ENCODE measurements around the gene PDE4B.
A peak's percentile ranks its signal among the peaks of the same experiment; 100 is the strongest.
"Not testable (repeated sequence)": the region's sequence is repeated elsewhere in the genome, so short reads cannot be mapped to it uniquely, and the experiment has no call there.

Gene PDE4B

DNA sequence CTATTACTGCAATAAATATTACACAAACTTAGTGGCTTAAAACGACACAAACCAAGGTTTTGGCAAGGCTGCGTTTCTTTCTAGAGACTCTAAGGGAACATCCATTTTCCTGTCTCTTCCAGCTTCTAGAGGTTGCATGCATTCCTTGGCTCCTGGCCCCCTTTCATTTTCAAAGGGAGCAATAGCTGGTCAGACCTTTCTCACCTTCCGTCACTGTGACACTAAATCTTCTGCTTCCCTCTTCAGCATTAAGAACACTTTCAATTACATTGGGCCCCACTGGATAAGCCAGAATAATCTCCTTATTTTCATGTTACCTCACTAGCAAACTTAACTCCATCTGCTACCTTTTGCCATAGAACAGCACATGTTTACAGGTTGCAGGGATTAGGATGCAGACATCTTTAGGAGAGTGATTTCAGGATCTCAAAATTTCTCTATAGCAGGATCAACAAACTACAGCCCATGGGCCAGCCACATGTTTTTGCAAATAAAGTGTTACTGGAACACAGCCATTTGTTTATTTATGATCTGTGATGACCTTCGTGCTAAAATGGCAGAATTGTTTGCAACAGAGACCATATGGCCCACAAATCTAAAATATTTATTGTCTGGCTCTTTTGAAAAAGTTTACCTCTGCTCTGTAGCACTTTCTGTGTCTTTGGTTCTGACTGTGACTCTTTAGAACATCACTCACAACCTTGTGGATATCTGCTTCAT, 519.7 kb downstream of the PDE4B start:
- no peak for DNase-seq (ENCODE audit: low read depth)

GRCh38 chr1:66313429-66313828, 520.7 kb downstream of the PDE4B start:
- no peak for DNase-seq (ENCODE audit: low read depth)

- DNase-seq (ENCODE audit: low read depth): no peak
Observed at GRCh38 chr1:66315671-66316070, 523.0 kb downstream of the PDE4B start.

GRCh38 chr1:66316464-66317247, 524.0 kb downstream of the PDE4B start:
- no peak for DNase-seq (ENCODE audit: low read depth)

DNA sequence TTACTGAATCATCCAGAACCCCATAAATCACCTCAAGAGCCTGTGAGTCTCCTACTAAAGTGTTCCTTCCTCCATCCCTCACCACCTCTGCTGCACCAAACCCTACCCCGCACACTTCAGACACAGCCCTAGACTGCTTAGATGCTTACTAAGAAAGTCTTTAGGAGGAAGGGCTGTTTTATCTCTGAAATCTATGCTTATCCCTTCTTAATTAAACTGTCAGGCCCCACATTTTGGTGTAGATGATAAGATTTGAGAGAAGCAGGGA, 524.5 kb downstream of the PDE4B start:
- DNase-seq (ENCODE audit: low read depth): no peak

DNA sequence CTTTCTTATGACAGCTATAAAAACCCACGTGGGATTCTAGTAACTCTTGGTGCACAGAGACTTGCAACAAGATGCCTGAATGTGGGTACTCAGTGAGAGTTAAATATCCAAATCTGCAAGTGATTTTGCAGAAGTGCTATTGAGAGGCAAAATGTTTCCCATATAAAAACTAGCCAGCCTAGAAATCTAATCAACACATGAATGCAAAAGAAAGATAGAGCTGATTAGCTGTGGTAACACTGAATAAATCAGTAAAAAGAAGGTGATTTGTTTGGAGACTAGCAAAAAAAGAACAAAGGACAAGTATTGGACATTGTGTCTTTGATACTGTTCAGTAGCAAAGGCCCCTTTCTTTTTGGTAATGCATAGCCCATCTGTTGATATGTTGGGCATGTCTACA, 527.5 kb downstream of the PDE4B start:
- DNase-seq (ENCODE audit: low read depth): no peak

DNA sequence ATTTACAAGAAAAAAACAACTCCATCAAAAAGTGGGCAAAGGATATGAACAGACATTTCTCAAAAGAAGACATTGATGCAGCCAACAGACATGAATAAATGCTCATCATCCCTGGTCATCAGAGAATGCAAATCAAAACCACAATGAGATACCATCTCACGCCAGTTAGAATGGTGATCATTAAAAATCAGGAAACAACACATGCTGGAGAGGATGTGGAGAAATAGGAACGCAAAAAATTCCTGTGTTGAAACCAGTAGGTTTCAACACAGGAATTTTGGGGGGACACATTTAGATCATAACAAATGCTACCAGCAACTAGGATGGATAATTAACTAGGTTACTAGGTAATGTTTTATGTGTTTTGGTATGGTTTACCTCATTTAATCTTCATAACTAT, 529.8 kb downstream of the PDE4B start:
- not testable (repeated sequence) for DNase-seq (ENCODE audit: low read depth)

DNA sequence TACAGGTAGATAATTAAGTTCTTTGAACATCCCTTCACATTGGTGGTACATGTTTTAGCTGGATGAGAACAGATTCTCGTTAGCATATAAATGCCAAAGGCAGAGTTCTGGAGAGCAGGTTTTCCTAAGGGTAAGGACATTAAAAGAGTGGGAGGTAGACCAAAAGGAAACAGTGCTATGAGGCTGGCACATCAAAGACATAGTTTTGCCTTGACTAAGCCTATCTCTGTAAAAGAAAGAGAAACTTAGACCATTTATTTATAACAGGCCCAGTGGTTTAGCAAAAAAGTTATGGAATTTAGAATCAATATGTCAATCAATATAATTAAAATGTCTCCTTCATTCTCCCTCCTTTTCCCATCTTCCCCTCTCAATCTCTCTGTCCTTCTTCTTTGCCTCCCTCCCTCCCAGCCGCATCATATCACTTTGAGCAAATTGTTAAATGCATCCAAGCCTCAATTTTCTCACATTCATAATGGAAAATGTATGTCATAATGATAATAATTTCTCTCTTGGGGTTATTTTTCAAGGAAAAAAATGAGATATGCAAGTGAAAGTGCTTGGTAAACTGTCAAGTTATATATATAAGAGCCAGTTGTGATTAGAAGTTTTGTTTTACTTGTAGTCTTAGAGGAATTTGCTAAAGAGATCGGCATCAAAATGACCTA, 531.4 kb downstream of the PDE4B start:
- no peak for DNase-seq (ENCODE audit: low read depth)

DNA sequence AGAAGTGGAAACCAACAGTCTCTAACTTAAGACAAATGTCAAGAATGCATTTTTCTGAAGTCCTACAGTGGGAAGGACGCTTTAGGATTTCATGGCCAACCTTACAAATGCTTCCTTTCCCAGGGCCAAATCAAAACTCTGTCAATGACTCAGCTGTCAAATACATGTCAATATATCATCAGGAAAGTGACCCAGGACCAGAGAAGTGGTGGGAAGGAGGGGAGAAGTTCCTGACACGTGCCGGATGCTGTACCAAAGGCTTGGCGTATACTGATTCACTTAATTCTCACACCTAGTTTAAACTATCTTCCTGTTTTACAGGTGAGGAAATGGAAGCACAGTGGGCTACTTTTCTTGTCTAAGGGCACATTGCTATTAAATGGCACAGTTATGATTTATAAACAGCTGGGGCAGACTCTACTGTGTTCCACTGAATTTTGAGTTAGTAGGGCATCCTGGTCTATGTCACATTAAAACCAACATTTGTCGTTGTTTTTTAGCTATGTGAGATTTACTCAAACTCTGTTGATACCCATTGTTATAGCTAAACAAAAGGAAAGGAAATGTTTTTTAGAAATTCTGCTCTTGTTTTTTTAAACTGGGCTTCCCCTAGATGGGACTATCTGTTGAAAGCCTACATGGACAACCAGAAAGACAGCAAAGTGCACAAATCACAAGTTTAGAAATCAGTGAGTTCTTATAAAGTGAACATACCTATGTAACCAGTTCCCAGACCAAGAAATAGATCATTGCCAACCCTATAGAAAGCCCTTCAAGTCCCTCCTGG, 533.1 kb downstream of the PDE4B start:
- no peak for DNase-seq (ENCODE audit: low read depth)

- no peak for DNase-seq (ENCODE audit: low read depth)
Observed at GRCh38 chr1:66326867-66327266, 534.2 kb downstream of the PDE4B start.

DNA sequence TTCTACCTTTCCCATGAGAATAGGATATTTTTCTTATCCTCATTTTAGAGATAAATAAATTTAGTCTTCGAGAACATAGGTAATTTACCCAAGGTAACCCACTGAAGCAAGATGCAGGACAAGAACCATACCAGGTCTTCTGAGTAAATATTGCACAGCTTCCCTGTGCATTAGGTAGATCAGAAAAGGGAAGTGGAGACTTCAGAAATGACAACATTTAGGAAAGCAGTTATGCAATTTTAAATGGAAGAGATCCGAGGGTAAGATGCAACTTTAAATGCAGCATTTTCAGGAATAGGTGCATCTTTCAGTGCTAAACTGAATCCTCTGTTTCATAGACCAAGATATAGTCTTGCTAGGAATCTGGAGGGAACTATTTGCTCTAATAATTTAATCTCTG, 534.9 kb downstream of the PDE4B start:
- DNase-seq (ENCODE audit: low read depth): no peak

- DNase-seq (ENCODE audit: low read depth): no peak
Observed at GRCh38 chr1:66328896-66329295, 536.2 kb downstream of the PDE4B start.

- DNase-seq (ENCODE audit: low read depth): no peak
Observed at GRCh38 chr1:66330722-66331141, 538.0 kb downstream of the PDE4B start.

DNA sequence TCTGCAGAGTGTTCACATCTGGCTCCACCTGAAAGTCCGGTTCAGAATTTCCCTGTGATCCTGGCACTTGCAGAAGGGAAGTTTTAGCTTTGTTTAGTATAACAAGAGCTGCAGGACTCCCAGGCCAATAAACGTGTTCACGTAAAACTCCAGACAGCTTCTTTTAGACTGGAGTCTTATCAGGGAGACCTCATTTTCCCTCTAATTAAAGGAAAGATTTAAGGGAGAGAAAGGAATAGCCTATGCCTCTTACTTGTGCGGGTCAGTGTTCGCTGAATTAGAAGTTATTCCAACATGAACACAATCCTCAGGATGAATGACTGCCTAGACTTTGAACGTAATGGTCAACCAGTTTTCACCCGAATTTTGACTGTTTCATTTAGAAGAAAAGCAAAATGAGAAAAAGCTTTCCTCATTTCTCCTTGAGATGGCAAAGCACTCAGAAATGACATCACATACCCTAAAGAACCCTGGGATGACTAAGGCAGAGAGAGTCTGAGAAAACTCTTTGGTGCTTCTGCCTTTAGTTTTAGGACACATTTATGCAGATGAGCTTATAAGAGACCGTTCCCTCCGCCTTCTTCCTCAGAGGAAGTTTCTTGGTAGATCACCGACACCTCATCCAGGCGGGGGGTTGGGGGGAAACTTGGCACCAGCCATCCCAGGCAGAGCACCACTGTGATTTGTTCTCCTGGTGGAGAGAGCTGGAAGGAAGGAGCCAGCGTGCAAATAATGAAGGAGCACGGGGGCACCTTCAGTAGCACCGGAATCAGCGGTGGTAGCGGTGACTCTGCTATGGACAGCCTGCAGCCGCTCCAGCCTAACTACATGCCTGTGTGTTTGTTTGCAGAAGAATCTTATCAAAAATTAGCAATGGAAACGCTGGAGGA, 539.2 kb downstream of the PDE4B start:
- DNase-seq (ENCODE audit: low read depth): peak; percentile 42

GRCh38 chr1:66332548-66332901, 539.8 kb downstream of the PDE4B start:
- DNase-seq (ENCODE audit: low read depth): no peak

DNA sequence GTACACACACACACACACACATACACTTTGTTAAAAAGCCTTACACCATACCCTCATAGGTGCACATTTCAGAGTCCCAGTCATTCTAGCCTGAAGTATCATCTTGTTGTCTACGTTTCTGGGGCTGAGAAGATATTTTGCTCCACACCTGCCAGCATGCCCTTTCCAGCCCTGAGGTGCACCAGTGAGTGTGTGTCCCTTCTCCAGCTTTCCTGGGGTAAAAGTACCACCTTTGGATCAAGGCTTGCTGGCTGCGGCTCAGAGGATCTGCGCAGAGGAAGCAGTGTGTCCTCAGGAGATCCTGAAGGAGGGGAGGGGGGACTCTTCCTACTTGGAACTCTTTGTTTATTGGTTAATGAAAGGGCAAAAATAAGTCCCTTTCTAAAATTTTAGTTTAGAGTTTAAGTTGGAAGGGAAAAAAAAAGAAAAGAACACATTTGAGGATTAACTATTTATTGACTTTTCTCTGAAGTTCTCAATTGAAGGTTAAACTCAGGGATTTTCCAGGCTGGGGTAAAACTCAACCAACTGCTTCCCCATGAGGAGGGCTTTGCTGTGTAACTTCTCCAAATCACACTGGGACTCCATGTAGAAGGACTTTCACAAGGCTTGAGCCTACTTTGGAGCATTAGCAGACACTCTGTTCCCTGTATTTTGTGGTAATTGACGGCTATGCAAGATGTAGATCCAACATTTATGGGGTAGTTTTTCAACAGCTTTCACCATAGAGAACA, 540.9 kb downstream of the PDE4B start:
- DNase-seq (ENCODE audit: low read depth): no peak

DNA sequence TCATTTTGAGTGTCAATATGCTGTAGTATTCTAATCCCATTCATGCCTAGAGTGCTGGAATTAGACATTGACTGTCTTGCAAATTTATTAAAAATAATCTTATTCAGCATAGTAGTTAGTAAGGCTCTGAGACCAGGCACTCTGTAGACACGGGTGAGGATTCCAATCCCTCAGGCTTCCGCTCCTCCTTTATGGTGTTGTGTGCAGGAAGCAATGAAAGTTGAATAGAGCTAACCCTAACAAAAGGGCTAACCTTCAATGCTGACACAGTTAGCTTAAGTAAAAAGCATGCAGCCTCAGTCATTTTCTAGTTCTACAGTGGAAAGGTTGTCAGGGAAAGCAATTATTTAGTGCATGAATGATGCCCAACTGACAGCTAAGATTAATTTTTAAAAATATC, 541.6 kb downstream of the PDE4B start:
- no peak for DNase-seq (ENCODE audit: low read depth)

GRCh38 chr1:66335125-66335524, 542.4 kb downstream of the PDE4B start:
- no peak for DNase-seq (ENCODE audit: low read depth)

- DNase-seq (ENCODE audit: low read depth): no peak
Observed at GRCh38 chr1:66335859-66336640, 543.4 kb downstream of the PDE4B start.

DNA sequence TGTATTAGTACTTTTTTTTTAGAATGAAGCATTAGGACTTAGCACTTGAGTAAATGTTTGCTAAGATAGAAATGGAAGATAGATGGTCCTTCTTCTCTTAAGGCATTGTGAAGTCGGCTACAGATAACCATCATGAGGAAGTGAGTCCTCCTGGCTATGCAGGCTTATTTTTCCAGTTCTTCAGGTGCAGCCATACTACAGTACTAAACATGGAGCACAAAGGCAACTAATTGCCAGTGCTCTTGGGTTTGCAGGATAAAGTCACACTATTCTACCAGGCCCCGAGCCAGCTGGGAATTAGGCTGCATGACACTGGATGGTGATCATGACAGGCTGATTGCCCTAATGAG, 543.9 kb downstream of the PDE4B start:
- DNase-seq (ENCODE audit: low read depth): no peak
